GM12801 (cell line): ENCODE data around the gene OXT.

Source experiments
- TF ChIP-seq, protein P1 (sequence below): IDR thresholded peaks from one replicate; pipeline ENCODE4 v1.5.1; 2011; ENCODE audit warnings: control low read depth; ENCODE audit not compliant: insufficient read length; ENCODE audit errors: extremely low read depth

OXT gene

GRCh38 chr20:3121271-3121911 lies 50.0 kb downstream of the OXT start:
- TF ChIP-seq, protein P1, sequence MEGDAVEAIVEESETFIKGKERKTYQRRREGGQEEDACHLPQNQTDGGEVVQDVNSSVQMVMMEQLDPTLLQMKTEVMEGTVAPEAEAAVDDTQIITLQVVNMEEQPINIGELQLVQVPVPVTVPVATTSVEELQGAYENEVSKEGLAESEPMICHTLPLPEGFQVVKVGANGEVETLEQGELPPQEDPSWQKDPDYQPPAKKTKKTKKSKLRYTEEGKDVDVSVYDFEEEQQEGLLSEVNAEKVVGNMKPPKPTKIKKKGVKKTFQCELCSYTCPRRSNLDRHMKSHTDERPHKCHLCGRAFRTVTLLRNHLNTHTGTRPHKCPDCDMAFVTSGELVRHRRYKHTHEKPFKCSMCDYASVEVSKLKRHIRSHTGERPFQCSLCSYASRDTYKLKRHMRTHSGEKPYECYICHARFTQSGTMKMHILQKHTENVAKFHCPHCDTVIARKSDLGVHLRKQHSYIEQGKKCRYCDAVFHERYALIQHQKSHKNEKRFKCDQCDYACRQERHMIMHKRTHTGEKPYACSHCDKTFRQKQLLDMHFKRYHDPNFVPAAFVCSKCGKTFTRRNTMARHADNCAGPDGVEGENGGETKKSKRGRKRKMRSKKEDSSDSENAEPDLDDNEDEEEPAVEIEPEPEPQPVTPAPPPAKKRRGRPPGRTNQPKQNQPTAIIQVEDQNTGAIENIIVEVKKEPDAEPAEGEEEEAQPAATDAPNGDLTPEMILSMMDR = no peak
